Skin epidermis (tissue), 12 donors: ENCODE data around the gene INPP4B.
A peak's percentile ranks its signal among the peaks of the same experiment; 100 is the strongest.
"Not testable (repeated sequence)": the region's sequence is repeated elsewhere in the genome, so short reads cannot be mapped to it uniquely, and the experiment has no call there.

Experiments
- H3K27ac ChIP-seq, 21 experiments: fragments of 200-600 bp; sonication (generic) in 11 of 21; one replicate each; pipeline ENCODE4 v1.5.0; 2020; ENCODE audit warnings: mild to moderate bottlenecking in 3 of 21, inconsistent platforms in 2 of 21, moderate library complexity in 2 of 21
- H3K4me3 ChIP-seq, 7 experiments: fragments of 200-600 bp; sonication (generic) in 2 of 7; one replicate each; pipeline ENCODE4 v1.5.0; 2020; ENCODE audit warnings: inconsistent platforms in 2 of 7, mild to moderate bottlenecking in 2 of 7, moderate library complexity in 1 of 7

INPP4B gene

DNA sequence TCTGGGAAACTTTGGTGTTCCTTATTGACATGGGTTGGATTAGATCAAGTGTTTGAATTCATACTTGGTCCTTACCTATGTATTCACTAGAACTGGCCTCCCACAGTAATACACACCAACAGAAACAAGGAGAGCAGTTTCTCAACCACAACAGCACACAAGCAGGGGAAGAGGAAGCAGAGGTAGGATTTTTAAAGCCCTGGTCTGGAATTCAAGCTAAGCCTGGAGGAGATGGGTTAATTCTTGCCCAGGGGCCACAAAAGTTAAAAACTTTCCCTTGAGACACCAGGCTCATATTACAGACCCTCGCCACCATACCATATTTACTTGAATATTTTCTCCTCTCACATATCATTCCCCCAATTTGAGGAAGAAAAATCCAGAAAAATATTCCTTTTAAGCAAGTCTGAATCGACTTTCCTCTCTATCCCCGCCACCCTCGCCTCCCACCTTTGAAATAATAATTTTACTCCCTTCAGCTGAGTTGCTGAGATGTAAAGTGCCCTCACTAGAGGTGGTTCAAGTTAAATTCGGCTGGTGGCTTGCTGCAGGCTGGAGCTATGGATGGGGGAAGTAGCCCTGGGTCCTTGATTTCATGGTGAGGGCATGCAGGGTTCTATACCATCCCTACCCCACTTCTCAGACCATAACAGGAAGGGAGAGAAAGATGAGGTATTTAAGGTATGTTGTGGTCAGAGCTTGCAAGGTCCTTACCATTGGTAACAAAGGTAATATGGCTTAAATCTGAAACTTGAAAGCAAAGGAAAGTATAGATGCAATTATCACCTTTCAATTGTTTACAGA lies 440.2 kb downstream of the INPP4B start:
- peak overlapping the region in 6 of 7 experiments; percentile 33 to 47 (median 40) for H3K4me3 ChIP-seq
- H3K27ac ChIP-seq = peak overlapping the region in 20 of 21 experiments; percentile 35 to 92 (median 76)

DNA sequence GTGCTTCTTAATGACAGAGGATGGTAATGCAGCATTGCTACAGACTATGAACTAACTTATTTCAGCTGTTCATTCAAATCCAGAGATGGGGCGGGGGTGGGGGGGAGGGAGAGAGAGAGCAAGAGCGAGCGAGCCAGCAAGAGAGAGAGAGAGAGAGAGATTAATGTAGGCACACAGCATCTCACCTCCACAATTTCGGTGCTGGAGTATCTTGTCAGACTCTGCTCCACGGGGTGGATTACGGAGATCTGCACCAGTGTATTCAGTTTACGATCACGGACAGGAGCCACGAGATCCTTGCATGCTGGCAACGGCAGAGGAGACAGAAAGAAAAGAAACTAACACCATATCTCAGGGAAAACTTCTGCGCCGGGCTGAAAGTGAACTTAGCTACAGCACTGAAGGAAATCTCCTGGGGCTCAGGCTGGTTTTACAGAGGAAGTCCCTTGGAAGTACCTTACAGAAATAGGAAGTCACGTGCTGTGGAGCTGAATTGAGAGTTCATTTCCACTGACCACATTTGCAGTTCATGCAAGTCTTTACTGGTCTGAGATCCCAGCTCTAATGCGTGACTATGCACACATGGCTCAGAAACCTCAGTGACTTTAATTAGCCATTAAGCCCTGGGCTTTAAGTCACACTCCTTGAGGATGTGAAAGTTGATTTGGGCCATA lies 440.9 kb downstream of the INPP4B start:
- peak overlapping the region; percentile 29 to 47 (median 40) for H3K4me3 ChIP-seq
- peak overlapping the region in 20 of 21 experiments; percentile 35 to 92 (median 76) for H3K27ac ChIP-seq

DNA sequence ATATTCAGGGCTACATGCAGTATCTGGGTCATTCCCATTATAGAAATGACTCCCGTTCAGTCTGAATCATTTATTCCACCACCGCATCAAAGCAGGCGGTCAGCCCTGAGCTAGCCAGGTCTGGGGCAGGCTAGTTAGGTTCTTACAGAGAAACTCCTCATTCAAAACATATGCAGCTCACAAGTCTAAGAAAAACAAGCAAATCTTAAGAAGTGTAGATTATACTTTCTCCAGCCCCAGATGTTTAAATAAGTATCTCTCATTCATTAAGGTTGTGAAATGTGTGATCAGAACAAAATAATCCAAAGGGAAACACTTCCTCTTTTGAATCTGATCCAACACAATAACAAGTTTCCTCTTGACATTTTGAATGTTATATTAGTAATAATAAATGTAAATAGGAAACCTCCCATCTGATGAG lies 441.9 kb downstream of the INPP4B start:
- H3K4me3 ChIP-seq = peak overlapping the region; percentile 29 to 47 (median 40)
- H3K27ac ChIP-seq = peak overlapping the region in 17 of 21 experiments; percentile 3 to 92 (median 76)

DNA sequence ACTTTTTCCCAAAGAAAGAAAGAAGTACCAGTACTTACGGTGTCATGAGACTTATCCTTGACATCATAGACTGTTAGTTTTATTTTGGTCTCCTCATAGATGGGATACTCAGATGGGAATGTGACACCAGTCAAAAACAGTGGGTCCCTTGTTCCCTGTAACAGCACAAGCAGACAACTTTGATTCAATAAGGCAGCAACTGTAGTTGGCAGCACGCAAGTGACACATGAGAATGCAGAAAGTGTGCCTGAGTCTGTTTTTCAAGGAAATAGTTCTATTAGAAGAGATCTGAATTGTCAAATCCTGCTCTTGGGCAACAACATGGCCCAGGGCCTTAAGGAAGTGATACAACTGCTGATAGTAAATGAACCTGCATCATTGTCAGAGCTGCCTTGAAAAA lies 443.2 kb downstream of the INPP4B start:
- peak overlapping the region in 18 of 21 experiments; percentile 13 to 92 (median 62) for H3K27ac ChIP-seq
- H3K4me3 ChIP-seq = peak overlapping the region in 2 of 7 experiments; percentile 40 to 45

DNA sequence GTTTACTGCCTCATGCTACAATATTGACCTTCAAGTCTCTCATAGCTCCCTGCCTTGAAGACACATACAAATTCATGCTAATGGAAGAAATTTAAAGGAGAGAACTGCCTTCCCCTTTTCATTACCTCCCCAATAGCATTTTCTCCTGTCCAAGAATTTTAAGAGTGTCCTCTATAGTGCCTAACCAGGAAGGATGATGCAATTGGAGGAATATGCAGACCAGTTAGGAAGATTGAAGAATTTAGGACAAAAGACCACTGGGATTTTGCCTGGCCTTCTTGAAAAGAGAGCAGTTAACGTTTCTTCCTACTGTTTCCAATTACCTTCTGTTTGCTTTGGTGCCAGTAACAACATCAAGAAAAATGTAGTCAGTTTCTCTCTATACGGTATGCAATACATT lies 443.9 kb downstream of the INPP4B start:
- Histone ChIP-seq H3K4me3 (peak overlapping the region in 3 of 7 experiments; percentile 0 to 40 (median 13)), H3K27ac (peak overlapping the region in 15 of 21 experiments; percentile 37 to 92 (median 65))

DNA sequence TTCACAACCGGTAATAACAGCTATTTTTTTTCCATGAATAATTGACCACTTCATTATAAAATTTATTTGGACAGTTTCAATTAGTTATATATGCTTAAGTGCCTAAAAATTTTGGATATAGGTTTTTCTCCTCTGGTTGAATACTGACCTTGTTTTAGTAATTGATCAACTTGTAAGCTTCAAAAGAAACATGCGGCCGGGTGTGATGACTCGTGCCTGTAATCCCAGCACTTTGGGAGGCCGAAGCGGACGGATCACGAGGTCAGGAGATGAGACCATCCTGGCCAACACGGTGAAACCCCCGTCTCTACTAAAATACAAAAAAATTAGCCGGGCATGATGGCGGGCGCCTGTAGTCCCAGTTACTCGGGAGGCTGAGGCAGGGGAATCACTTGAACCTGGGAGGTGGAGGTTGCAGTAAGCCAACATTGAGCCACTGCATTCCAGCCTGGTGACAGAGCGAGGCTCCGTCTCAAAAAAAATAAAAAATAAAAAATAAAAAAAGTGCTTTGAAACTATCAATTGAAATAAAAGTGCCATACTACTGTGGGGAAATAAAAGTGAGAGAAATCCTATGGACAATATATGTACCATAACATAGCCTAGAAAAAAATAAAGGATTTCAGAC lies 448.6 kb downstream of the INPP4B start:
- H3K27ac ChIP-seq = peak overlapping the region in 3 of 21 experiments; percentile 14 to 52 (median 30)

DNA sequence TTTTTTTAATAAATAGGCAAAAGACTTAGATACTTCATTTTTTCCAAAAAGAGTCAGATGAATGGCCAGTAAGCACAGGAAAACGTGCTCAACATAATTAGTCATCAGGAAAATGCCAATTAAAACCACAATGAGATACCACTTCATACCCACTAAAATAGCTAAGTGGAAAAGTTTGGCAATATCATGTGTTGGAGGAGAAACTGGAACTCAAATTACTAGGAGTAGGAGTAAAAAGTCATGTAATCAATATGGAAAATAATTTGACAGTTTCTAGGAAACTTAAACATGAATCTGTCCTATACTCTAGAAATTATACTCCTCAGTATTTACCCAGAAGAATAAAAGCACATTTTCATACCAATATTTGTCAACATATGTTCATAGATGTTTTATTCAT lies 449.8 kb downstream of the INPP4B start:
- Histone ChIP-seq H3K4me3 (no peak overlapping the region), H3K27ac (peak overlapping the region in 2 of 21 experiments; percentile 5 to 52)

More for the DNA sequence above, 448.6 kb downstream of the INPP4B start:
- H3K4me3 ChIP-seq = not testable (repeated sequence)

DNA sequence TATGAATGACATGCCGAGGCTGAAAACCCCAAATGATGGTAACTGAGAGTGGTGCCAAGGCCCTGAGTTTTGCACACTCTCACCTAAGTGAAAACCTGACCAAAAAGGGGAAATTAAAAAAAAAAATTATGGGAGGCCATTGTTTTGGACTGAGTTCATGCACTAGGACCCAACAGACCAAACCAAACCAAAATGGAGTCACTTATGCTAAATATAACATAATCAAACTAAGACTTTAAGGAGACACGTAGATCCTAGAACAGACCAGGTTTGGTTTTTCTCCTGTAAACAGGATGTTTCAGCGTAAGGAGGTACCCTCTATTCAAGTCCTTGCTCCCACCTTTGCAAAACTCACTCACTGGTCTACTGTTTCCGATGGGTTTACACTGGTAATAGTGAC lies 453.0 kb downstream of the INPP4B start:
- Histone ChIP-seq H3K4me3 (no peak overlapping the region), H3K27ac (no peak overlapping the region)

DNA sequence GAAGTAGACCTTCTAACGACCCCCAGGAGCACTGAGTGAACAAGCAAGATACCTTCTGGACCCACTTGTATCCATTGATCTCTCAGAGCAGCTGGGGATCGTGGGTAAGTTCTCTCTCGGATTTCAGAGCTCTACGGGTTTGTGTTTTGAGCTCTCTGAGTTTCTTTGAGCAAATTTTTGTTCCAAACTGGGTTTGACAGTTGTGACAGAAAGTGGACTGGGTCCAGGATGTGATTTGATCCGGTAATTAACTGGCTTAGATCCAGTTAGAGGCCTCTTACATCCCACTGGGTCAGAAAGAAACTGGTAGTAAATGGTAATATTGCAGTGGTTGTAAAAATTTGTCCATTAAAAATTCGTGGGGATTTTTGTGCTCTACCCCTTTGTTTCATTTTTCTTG lies 459.2 kb downstream of the INPP4B start:
- H3K4me3 ChIP-seq = no peak overlapping the region
- peak overlapping the region in 2 of 21 experiments; percentile 5 to 66 for H3K27ac ChIP-seq

DNA sequence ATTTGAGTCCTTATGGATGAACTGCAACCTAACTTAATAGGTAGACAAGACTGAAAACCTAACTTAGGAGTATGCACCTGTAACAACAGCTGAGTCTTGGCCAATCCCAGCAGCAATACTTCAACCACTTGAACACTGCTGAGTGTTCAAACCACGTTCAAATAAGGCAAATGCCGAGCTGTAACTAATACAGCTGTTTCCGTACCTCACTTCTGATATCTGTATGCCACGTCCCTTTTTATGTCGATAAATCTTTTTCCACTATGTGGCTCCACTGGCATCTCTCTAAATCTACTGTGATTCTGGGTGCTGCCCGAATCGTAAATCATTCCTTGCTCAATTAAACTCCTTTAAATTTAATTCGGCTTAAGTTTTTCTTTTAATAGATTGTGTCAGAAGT lies 459.7 kb downstream of the INPP4B start:
- no peak overlapping the region for H3K4me3 ChIP-seq
- peak overlapping the region in 2 of 21 experiments; percentile 5 to 66 for H3K27ac ChIP-seq

DNA sequence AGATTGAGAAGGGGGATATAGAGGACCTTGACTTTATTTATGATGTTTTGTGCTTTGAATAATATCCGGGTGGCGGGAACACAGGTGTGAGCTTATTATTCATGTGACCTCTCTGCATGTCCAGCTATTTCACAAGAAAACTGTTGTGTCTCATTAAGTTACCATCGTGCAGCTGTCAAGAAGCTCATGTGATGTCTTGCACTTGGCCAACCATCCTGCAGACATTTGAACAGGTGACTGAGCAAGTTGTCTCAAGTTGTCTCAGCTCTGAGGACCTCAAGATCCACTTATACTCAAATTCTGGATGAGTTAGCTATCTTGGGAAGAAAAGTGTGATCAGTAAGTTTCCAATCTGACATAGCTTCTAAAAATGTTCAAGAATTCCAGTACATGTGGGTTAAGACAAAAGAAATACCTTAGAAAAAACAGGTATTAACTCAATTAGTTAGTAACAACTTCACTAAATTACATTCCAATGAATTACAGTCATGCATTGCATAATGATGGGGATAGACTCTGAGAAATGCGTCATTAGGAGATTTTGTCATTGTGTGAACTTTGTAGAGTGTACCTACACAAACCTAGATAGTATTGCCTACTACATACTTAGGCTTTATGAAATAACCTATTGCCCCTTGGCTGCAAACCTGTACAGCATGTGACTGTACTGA lies 462.2 kb downstream of the INPP4B start:
- no peak overlapping the region for H3K27ac ChIP-seq
- H3K4me3 ChIP-seq = no peak overlapping the region

DNA sequence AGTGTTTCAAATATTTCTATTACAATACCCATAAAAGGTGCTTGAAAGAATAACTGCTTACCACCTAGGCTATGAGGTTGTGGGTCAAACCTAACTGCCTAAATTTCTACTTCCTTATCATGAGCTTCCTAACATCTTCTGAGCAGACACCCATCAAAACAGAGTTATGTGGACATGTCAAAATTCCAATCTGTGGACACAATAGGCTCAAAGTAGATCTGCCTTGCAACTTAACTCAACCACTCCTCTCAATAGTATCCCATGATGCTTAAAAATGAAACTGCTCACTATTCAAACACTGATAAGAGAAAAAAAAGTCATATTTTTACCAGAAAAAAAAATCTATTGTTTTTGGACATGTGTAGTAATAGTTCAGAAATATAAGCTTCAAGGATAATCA lies 462.7 kb downstream of the INPP4B start:
- H3K4me3 ChIP-seq = no peak overlapping the region

DNA sequence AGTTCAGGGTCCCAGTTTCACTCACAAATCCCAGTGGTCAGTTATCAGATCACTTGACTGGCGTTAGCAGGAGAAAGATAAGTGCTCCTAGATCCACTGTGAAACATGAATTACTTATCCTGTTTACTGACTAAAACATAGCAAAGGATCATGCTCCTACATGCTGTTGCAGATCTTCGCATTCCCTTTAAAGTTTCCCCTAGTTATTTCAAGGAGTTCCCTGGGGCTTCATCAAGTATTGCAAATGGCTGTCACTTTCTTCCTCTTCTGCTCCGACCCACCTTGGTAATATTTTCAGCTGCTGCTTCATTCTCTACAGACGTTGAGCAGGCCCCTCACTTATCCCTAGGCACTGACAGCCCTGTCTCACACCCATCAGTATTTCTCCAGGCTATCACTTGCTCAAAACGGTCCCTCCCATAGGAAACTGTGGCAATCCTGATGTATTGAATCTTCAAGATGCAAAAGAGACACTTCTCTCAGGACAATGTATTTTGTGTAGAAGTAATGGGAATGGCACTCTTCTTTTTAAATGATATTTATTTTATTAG lies 466.0 kb downstream of the INPP4B start:
- H3K4me3 ChIP-seq = no peak overlapping the region
- H3K27ac ChIP-seq = peak overlapping the region in 12 of 21 experiments; percentile 4 to 75 (median 39)

More for the DNA sequence above, 462.7 kb downstream of the INPP4B start:
- H3K27ac ChIP-seq = no peak overlapping the region

DNA sequence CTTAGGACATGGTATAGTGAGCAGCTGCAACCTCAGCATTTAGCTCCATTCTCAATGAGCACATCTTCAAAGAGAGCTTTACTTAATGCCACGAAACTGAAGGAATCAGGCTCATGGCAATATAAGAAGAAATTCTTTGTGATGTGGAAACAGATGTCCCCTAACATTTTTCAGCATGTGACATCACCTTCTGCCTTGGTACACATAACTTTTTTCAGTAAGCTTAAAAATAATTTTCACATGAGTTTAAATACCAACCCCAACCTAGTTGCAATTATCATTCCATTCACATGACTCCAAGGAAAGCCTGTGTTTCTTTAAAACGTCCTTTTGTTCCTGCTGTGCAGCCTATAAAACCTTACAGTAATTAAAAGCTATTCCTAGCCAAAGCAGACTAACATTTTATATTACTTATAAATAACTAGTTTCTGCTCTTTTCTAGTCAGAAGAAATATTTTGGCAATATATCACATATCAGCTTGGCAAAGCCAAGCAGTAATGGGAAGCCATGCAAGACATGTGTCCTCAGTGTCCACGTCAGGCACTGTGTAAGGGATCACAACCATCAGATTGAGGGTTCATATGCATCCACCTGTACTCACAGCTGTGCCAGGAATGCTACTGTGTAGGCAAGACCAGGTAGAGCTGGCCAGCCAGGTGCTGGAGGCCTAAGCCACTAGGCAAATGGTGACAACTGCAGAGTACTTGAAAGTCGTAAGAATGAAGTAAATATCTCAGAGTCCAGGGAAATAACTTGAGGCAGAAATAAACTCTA lies 466.6 kb downstream of the INPP4B start:
- Histone ChIP-seq H3K4me3 (no peak overlapping the region), H3K27ac (peak overlapping the region in 13 of 21 experiments; percentile 4 to 75 (median 42))

DNA sequence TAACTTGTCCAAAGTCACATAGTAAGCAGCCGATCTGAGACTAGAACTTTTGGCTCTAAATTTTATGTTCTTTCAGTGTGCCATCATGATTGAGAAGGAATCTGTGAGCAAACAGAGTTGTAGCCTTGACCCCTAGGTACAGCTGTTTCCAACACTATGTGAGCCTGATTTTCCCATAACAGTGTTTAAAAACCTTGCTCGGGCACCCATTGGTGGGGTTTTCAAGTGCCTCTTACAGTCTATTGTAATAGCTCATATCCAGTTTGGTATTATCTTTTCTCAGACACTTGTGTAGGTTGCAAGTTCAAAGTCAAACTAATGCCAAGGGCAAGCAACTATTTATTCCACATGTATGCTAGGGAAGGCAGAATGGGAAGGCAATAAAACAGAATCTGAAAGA lies 467.9 kb downstream of the INPP4B start:
- Histone ChIP-seq H3K27ac (peak overlapping the region in 7 of 21 experiments; percentile 14 to 75 (median 42)), H3K4me3 (no peak overlapping the region)

DNA sequence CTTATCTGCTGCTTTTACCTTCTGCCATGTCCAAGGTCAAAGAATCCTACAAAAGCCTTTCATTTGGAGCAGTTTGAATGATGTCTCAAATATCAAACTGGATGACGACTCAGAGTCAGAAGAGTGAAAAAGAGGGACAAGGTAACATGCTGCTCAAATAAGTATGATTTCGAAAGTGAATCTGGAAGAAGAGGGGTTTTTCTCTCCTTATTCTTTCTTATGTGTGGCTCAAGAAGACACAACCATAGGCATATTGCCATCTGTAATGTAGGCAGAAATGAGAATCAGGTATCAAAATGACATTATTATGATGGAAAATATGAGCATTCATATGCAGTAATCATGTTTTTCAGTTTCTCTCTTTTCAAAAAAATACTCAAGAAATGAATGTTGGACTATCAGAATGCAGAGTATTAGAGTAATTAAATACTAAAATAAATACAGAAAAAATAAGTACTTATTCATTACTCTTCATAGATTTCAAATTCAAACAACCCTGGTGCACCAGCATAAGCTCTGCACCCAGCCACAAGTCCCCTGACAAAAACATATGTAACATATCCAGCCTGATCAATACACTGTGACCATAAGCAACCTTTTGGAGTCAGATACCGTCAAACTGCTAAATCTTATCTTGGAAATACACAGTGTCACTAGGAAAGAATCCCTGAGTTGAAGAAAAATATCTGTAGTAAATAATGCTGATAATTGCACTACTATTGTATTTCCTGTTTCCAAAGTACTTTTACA lies 468.6 kb downstream of the INPP4B start:
- no peak overlapping the region for H3K4me3 ChIP-seq
- peak overlapping the region in 5 of 21 experiments; percentile 14 to 75 (median 39) for H3K27ac ChIP-seq

DNA sequence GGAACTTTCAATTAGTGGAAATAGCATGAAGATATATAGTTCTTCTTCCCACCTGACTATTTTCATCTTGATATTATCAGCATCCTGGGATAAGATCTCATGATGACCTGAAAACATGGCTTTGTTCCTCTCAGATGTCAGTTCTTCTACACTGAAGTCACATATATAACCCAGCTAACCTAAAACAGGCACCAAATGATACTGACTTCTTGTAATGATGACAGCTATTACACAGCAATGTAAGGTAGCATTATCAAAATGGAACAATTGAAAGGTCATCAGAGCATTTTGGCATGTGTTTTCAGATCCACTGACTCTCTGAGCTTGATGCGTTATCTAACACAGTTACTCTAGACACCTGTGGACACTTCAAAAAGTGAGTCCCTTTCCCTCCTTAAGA lies 469.9 kb downstream of the INPP4B start:
- H3K27ac ChIP-seq = no peak overlapping the region
- H3K4me3 ChIP-seq = no peak overlapping the region

DNA sequence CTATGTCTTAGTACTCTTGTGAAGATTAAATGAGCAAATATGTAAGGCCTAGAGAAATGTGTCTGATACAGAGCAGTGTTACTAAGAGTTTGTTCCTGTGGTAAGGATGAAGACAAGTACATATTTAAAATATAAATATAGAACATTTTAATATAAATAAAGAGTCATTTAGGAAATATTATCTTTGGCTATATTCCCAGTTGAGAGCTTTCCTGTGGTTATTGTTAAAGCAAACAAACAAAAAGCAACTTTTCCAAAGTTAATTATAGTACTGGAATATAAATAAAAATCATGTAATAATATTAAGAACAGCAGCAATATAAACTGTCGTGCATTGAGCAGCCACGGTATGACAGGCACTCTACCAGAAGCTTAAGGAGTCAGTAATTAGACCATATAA lies 472.5 kb downstream of the INPP4B start:
- Histone ChIP-seq H3K27ac (peak overlapping the region in 1 of 21 experiments; percentile 20), H3K4me3 (no peak overlapping the region)
